Right cardiac atrium (tissue), 5 donors: Measurements from ENCODE around the gene SLC16A3. TPM values are rescaled to one million over a fixed set of nuclear protein-coding genes. Genes with fewer than 3 reads are reported as not detected.

Source experiments
- ATAC-seq, 2 donors: fragments of 200-7000 bp; cut with Tn5 transposase; one replicate each; pipeline versions ENCODE4 v1.8.0 to v1.9.1; 2020; ENCODE audit warnings: moderate library complexity in 2 of 2, mild to moderate bottlenecking in 1 of 2
- DNase-seq, 3 donors: peaks; one replicate each; pipeline ENCODE4 v3.0.0-alpha.2; 2020
- H3K27ac ChIP-seq: one replicate; pipeline ENCODE4 v1.5.1; 2013; ENCODE audit warnings: mild to moderate bottlenecking, low read length, control low read depth, moderate library complexity
- H3K27me3 ChIP-seq: one replicate; pipeline ENCODE4 v1.6.1; 2013; ENCODE audit not compliant: control insufficient read depth, insufficient read depth
- H3K4me1 ChIP-seq: one replicate; pipeline ENCODE4 v1.6.1; 2013; ENCODE audit warnings: low read length; ENCODE audit not compliant: control insufficient read depth, insufficient read depth
- H3K4me3 ChIP-seq: one replicate; pipeline ENCODE4 v1.5.1; 2013; ENCODE audit warnings: low read length, control low read depth
- H3K9me3 ChIP-seq: one replicate; pipeline ENCODE4 v1.6.1; 2013; ENCODE audit warnings: low read length; ENCODE audit not compliant: control insufficient read depth
- WGBS: extraction: QIAGEN DNeasy Blood & Tissue Kit; methylation state at CpG from one replicate; pipeline ENCODE4 v1.1.7; 2013; 5-methylcytosine and 5-hydroxymethylcytosine counted together
- intact Hi-C, 4 donors: fragments of 100-400 bp; cut with DNase I; formaldehyde crosslinking; loops; one replicate each; pipeline versions ENCODE4 v1.11.0 to v1.14.0; 2022 to 2023
- polyA plus RNA-seq: library from polyadenylated mRNA; stranded (reverse); fragments of 200-250 nt; gene quantifications from one replicate; pipeline ENCODE4 v1.2.3, GENCODE V29; 2013
- total RNA-seq, 4 donors: library from RNA; stranded (reverse); fragmentation: NEBNext Ultra II Directional; extraction: Animal tissue kit (Norgen Biotek cat#: 25700); gene quantifications; one replicate each; pipeline ENCODE4 v1.2.1, GENCODE V29; 2021
- donor health status: healthy with polysubstance abuse.
- donor health status: DM: no; HTN: yes; CAD: no.
- donor health status: DM: no; HTN: no; CAD: no.
- donor health status: DM: no; HTN: yes; CAD: no; lungs with severe emphysema.
- donor health status: DM: yes; HTN: yes; CAD: no.

SLC16A3 gene
- total and polyA plus RNA-seq, 5 donors, result 13.6 to 23.7 (median 18.8) TPM

GRCh38 chr17:82225368-82226029, 3.3 kb upstream of the SLC16A3 start:
- 61% methylated on average over 24 of the region's 24 CpGs for WGBS
- no peaks in the 10 kb centered on the region for H3K9me3 ChIP-seq
- H3K27me3 ChIP-seq, result no peaks in the 10 kb centered on the region
- no peak overlapping the region for H3K4me3 ChIP-seq
- peak in 1 of 2 donors; percentile 2 for ATAC-seq
- H3K27ac ChIP-seq, result no peak overlapping the region
- intact Hi-C loops, result no loop called here
- DNase-seq, result peak in 2 of 3 donors; percentile 55 to 67
- peaks cover 2% of the 10 kb centered on the region for H3K4me1 ChIP-seq

GRCh38 chr17:82226146-82226808, 2.6 kb upstream of the SLC16A3 start:
- DNase-seq (peak in 2 of 3 donors; percentile 37 to 66), ATAC-seq (no peak)
- no peak overlapping the region for H3K4me3 ChIP-seq
- H3K9me3 ChIP-seq, result no peaks in the 10 kb centered on the region
- no peaks in the 10 kb centered on the region for H3K27me3 ChIP-seq
- no peak overlapping the region for H3K27ac ChIP-seq
- H3K4me1 ChIP-seq, result peaks cover 4% of the 10 kb centered on the region
- 86% methylated on average over 15 of the region's 15 CpGs for WGBS
- intact Hi-C loops, result no loop called here

- H3K9me3 ChIP-seq, result no peaks in the 10 kb centered on the region
- peaks cover 4% of the 10 kb centered on the region for H3K4me1 ChIP-seq
- H3K4me3 ChIP-seq, result no peak overlapping the region
- ATAC-seq (no peak), DNase-seq (peak in 2 of 3 donors; percentile 49 to 67)
- intact Hi-C loops, result no loop called here
- H3K27ac ChIP-seq, result no peak overlapping the region
- WGBS, result 84% methylated on average over 16 of the region's 16 CpGs
- no peaks in the 10 kb centered on the region for H3K27me3 ChIP-seq
Measured at GRCh38 chr17:82226809-82227628, 1.8 kb upstream of the SLC16A3 start.

GRCh38 chr17:82227629-82228277, 1.1 kb upstream of the SLC16A3 start:
- DNase-seq (peak in 1 of 3 donors; percentile 47), ATAC-seq (no peak)
- intact Hi-C loops, result no loop called here
- H3K27ac ChIP-seq, result peak overlapping the region; percentile 40
- no peak overlapping the region for H3K4me3 ChIP-seq
- H3K27me3 ChIP-seq, result no peaks in the 10 kb centered on the region
- H3K4me1 ChIP-seq, result peaks cover 4% of the 10 kb centered on the region
- WGBS, result 79% methylated on average over 18 of the region's 18 CpGs
- no peaks in the 10 kb centered on the region for H3K9me3 ChIP-seq

- intact Hi-C loops, result no loop called here
- ATAC-seq (peak in 1 of 2 donors; percentile 1), DNase-seq (peak in 2 of 3 donors; percentile 81 to 86)
- H3K27me3 ChIP-seq, result no peaks in the 10 kb centered on the region
- no peaks in the 10 kb centered on the region for H3K9me3 ChIP-seq
- peak overlapping the region; percentile 69 for H3K4me3 ChIP-seq
- WGBS, result 23% methylated on average over 63 of the region's 63 CpGs
- H3K27ac ChIP-seq, result peak overlapping the region; percentile 40
- H3K4me1 ChIP-seq, result peaks cover 4% of the 10 kb centered on the region
Measured at GRCh38 chr17:82228278-82228841, 482 bp upstream of the SLC16A3 start.

- H3K4me1 ChIP-seq, result peaks cover 4% of the 10 kb centered on the region
- no peaks in the 10 kb centered on the region for H3K9me3 ChIP-seq
- intact Hi-C loops, result loop anchor here (10.0 kb wide), 2 partner anchors 65 to 95 kb away; no protein-coding TSS in a partner anchor
- peak overlapping the region; percentile 69 for H3K4me3 ChIP-seq
- peak overlapping the region; percentile 68 for H3K27ac ChIP-seq
- 38% methylated on average over 28 of the region's 28 CpGs for WGBS
- H3K27me3 ChIP-seq, result no peaks in the 10 kb centered on the region
- ATAC-seq (peak; percentile 0), DNase-seq (peak in 2 of 3 donors; percentile 72 to 74)
Measured at GRCh38 chr17:82229698-82230608, 1.1 kb downstream of the SLC16A3 start.

- peak overlapping the region; percentile 91 for H3K27ac ChIP-seq
- H3K9me3 ChIP-seq, result no peaks in the 10 kb centered on the region
- peak overlapping the region; percentile 69 for H3K4me3 ChIP-seq
- DNase-seq (peak; percentile 92 to 97 (median 97)), ATAC-seq (peak; percentile 76 to 81)
- 5% methylated on average over 76 of the region's 76 CpGs for WGBS
- intact Hi-C loops, result loop anchor here (10.0 kb wide), 2 partner anchors 64 to 94 kb away; no protein-coding TSS in a partner anchor
- H3K4me1 ChIP-seq, result peaks cover 4% of the 10 kb centered on the region
- H3K27me3 ChIP-seq, result no peaks in the 10 kb centered on the region
Measured at GRCh38 chr17:82230609-82231311, 1.9 kb downstream of the SLC16A3 start.

- Histone ChIP-seq H3K9me3 (no peaks in the 10 kb centered on the region), H3K4me1 (peaks cover 4% of the 10 kb centered on the region), H3K27me3 (no peaks in the 10 kb centered on the region), H3K4me3 (peak overlapping the region; percentile 69), H3K27ac (peak overlapping the region; percentile 91)
- intact Hi-C loops, result loop anchor here (10.0 kb wide), 2 partner anchors 64 to 94 kb away; no protein-coding TSS in a partner anchor
- ATAC-seq (peak in 1 of 2 donors; percentile 5), DNase-seq (no peak)
- WGBS, result 1% methylated on average over 18 of the region's 18 CpGs
Measured at GRCh38 chr17:82231312-82231561, 2.4 kb downstream of the SLC16A3 start.

GRCh38 chr17:82231562-82232321, 2.9 kb downstream of the SLC16A3 start:
- peak; percentile 88 to 93 (median 93) for DNase-seq
- Histone ChIP-seq H3K27ac (peak overlapping the region; percentile 91), H3K4me3 (peak overlapping the region; percentile 69), H3K4me1 (peaks cover 4% of the 10 kb centered on the region), H3K27me3 (no peaks in the 10 kb centered on the region), H3K9me3 (no peaks in the 10 kb centered on the region)
- intact Hi-C loops, result loop anchor here (10.0 kb wide), 2 partner anchors 63 to 93 kb away; no protein-coding TSS in a partner anchor
- 5% methylated on average over 42 of the region's 42 CpGs for WGBS
- ATAC-seq, result peak; percentile 42 to 48
